HPDE6-E6E7 (cell line): Measurements from ENCODE around the gene LIPG.
"Not testable (repeated sequence)": the region's sequence is repeated elsewhere in the genome, so short reads cannot be mapped to it uniquely, and the experiment has no call there.

Experiments
- DNase-seq: peaks from one replicate; pipeline ENCODE4 v3.0.0; 2011; ENCODE audit warnings: missing footprints; ENCODE audit errors: extremely low spot score

LIPG gene

DNA sequence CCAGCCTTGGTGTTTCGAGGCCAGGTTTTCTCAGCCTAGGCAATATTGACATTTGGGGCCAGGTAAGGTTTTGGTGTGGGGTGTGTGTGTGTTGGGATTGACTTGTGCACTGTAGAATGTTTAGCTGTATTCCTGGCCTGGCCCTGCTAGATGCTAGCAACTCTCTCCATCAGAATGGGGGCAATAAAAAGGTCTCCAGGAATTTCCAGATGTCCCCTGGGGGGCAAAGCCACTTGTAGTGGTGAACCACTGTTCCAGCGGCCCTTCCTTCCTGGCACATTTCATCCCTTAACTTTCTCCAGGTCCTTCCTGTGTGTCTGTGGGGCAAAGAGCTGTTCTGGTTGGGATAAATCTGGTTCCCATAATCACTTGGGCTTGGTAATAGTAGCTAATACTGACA, 12.0 kb downstream of the LIPG start:
- DNase-seq: no peak

DNA sequence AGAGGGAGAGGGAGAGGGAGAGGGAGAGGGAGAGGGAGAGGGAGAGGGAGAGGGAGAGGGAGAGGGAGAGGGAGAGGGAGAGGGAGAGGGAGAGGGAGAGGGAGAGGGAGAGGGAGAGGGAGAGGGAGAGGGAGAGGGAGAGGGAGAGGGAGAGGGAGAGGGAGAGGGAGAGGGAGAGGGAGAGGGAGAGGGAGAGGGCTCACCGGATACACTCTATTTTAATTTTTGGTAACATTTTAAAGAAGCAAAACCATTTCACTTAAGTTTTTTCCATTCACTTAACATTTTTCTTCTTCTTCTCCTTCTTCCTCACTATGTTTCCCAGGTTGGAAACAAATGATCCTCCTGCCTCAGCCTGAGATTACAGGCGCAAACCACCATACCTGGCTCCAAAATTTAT, 17.2 kb downstream of the LIPG start:
- DNase-seq: not testable (repeated sequence)

DNA sequence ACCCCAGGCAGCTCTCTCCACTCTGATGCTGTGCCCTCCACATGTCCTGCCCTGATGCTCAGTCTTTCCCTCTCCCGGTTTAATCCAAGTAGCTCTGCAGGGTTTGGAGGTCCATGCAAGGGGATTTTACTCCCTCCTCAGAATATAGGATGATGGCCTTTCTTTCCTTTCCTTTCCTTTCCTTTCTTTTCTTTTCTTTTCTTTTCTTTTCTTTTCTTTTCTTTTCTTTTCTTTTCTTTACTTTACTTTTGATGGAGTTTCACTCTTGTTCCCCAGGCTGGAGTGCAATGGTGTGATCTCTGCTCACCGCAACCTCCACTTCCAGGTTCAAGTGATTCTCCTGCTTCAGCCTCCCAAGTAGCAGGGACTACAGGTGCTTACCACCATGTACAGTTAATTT, 17.7 kb downstream of the LIPG start:
- not testable (repeated sequence) for DNase-seq

DNA sequence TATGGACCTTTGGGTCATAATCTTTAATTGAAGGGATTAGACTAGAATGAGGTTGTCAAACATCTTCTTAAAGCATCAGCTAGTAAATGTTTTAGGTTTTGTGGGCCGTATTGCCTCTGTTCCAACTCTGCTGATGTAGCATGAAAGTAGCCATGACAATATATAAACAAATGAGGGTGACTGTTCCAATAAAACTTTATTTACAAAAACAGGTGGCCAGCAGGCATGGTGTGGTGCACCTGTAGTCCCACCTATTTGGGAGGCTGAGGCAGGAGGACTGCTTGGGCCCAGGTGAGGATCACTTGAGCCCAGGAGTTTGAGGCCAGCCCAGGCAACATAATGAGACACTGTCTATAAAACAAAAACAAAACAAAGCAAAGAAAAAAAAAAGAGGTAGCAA, 18.4 kb downstream of the LIPG start:
- no peak for DNase-seq

DNA sequence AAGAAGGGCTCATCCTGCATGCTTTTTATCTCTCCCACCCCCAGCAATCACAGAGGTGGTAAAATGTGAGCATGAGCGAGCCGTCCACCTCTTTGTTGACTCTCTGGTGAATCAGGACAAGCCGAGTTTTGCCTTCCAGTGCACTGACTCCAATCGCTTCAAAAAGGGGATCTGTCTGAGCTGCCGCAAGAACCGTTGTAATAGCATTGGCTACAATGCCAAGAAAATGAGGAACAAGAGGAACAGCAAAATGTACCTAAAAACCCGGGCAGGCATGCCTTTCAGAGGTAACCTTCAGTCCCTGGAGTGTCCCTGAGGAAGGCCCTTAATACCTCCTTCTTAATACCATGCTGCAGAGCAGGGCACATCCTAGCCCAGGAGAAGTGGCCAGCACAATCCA, 19.5 kb downstream of the LIPG start:
- DNase-seq: no peak

DNA sequence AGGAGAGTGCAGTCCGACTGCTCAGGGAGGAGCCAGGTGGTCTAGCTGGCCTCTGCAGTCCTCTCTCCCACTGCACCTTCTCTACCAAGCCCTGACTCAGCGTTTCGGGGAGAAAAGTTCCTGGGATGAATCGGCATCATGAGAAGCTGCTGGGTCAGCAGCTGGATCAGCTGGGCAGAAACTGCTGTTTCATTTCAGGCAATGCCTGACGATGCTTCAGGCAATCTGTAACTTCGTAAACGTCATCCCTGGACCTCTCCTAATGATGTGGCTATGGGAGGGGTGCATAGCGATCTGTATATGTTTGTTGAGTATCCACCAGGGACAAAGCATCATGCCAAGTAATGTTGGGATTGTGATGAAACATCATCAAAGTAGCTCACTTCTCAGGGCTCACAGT, 20.7 kb downstream of the LIPG start:
- no peak for DNase-seq

DNA sequence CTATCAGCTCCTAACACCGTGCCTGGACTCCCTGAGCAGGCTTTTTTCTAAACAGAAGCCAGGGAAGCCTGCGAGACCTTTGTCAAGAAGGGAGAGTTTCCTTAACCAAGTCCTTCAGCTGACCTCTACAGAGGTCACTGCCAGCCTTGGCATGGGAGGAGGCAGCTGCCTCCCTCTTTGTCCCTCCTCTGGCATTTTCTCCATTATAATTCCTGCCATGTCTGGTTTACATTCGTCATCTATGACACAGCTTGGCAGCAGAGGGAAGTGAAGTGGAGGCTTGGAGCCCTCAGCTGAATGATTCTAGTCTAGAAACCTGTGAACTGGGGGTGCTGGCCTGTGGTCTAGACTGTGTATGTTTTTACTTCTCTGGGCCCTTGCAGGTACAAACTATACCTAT, 22.5 kb downstream of the LIPG start:
- DNase-seq: no peak

DNA sequence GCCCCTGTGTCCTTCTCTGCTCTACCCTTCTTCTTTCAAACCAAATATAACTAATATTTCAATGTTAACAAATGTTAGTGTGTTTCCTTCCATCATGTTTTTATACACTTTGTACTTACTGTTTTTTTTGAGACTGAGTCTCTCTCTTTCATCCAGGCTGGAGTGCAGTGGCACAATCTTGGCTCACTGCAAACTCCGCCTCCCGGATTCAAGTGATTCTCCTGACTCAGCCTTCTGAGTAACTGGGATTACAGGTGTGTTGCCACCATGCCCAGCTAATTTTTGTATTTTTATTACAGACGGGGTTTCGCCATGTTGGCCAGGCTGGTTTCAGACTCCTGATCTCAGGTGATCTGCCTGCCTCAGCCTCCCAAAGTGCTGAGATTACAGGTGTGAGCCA, 23.1 kb downstream of the LIPG start:
- not testable (repeated sequence) for DNase-seq

DNA sequence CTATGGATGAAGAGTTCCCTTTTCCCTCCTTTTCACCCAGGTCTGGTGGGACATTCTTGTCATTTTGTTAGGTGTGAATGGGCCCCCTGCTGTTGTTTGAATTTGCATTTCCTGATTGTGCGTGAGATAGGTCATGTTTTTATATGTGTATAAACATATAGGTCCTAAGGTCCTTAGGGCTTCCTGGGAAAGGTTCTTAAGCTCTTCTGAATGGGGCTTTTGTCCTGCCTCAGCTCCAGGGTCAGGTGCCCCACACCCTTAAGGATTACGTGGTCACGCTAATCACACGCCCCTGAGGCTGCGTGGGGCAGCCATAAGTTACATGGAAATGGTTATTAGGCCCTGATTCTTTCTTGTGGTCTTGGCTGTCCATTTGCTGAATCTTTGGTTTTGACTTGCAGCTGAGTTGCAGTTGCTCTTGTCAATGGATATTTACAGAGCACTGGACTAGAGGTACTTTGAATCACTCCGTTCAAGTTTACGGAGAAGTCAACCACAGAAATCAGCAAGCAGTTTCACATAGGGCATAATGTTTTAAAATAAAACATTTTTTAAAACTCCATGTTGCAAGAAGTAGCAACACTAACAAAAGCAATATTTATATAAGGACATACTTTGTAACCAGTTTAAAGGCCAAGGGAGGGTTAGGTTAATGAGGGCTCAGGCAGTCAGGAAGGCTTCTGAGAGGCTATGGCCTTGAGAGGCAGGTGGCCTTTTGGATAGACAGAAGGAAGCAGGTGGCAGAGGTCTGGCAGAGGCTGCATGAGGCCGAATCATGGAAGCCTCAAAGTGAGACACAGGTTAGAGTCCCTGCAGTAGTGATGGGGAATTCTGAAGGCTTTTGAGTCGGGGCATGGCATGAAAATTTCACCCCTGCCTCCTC, 24.2 kb downstream of the LIPG start:
- no peak for DNase-seq

DNA sequence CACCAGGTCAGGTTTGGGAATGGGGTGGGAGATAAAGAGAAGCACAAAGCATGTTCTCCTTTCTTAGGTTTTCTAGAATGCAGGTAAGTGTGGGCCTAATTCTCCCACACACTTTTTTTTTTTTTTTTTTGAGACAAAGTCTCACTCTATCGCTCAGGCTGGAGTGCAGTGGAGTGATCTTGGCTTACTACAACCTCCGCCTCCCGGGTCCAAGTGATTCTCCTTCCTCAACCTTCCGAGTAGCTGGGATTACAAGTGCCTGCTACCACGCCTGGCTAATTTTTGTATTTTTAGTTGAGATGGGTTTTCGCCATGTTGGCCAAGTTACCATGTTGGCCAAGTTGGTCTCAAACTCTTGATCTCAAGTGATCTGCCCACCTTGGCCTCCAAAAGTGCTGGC, 26.3 kb downstream of the LIPG start:
- no peak for DNase-seq

DNA sequence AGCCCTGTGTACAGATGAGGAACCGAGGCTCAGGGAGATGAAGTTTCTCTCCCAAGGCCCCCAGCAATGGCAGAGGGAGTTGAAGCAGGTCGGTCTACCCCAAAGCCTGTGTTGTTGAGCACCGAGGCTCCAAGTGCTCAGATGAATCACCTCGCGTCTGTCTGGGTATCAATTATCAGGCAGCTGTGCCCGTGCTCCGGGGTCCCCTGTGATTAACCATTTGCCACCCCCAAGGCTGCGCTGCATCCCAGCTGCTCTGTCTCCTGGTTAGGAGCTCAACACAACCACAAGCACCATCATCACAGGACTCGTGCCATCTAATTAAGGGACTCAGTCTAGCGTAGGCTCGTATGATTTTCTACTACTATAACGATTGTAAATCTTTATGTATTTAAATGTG, 27.1 kb downstream of the LIPG start:
- DNase-seq: no peak

DNA sequence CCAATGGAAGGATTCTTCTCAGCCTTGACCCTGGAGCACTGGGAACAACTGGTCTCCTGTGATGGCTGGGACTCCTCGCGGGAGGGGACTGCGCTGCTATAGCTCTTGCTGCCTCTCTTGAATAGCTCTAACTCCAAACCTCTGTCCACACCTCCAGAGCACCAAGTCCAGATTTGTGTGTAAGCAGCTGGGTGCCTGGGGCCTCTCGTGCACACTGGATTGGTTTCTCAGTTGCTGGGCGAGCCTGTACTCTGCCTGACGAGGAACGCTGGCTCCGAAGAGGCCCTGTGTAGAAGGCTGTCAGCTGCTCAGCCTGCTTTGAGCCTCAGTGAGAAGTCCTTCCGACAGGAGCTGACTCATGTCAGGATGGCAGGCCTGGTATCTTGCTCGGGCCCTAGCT, 28.8 kb downstream of the LIPG start:
- DNase-seq: no peak

DNA sequence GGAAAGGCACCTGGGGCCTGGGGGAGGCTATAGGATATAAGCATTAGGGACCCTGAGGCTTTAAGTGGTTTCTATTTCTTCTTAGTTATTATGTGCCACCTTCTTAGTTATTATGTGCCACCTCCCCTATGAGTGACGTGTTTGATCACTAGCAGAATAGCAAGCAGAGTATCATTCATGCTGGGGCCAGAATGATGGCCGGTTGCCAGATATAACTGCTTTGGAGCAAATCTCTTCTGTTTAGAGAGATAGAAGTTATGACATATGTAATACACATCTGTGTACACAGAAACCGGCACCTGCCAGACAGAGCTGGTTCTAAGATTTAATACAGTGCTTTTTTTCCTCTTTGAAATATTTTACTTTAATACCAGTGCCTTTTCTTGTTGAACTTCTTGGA, 29.4 kb downstream of the LIPG start:
- no peak for DNase-seq

DNA sequence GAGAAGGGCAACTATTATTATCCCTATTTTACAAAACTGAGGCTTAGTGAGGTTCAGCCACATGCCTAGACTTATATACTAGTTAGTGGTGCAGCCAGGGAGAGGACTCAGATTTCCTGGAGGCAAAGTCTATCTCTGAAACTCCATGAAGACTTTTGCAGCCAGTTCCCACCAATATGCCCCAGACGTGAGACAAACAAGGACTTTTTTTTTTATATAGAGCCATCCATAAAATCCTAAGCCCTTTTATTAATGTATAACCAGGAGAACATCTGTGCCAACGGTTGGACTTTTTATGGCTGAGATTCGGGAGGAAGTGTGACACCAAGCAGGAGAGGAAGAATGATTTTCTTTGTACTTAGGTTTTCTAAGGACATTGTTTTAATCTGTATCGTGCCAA, 29.9 kb downstream of the LIPG start:
- no peak for DNase-seq

DNA sequence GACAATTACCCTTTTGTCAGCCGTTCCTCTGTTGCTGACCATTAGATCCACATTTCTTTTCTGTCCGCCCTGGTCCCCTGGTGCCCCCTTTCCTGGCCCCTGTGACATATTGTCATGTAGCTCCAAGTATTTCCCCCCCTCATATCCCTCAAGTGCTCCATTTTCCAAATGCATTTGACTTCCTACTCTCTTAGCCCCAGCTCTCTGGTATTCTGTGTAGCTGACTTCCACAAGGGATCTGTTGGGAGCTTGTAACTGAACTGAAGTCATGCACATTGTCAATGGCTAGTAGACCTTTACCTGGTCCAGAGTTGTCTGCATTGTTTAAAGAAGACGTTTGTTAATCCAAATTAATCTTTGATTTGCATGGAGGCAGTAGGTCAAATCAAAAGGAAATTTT, 34.8 kb downstream of the LIPG start:
- no peak for DNase-seq

DNA sequence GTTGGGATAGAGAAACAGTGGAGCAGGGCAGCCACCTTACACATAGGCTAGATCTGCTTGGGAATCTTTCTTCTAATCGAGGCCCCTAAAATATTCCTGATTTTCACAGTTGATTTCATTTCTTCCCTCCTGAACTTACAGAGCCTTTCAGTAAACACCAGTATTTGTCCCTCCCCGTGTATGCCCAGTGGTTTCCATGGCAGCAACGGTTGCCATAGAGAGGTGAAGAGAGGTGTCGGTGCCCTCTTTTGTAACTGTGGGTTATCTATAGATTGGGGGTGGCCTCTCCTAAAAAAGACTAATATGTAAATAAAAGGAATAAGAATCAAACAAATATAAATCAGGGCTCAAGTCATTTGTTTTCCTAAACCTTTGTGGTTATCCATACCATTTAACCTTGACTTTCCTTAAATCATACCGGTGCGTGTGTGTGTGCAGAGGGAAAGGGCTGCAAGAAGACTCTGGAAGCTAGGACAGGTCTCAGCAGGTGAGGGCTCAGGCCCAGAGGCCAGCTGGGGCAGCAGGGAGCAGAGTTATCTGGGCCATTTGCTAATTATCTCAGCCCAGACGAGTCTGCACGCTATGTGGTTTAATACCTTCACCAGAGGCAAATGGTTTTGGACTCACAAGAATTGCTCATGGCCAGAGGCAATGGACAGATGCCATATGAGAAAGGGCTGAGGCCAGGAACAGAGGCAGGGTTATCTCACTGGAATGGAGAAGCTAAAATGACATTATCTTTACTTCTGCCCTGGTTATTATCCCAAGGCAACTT, 35.5 kb downstream of the LIPG start:
- DNase-seq: peak; percentile 25

DNA sequence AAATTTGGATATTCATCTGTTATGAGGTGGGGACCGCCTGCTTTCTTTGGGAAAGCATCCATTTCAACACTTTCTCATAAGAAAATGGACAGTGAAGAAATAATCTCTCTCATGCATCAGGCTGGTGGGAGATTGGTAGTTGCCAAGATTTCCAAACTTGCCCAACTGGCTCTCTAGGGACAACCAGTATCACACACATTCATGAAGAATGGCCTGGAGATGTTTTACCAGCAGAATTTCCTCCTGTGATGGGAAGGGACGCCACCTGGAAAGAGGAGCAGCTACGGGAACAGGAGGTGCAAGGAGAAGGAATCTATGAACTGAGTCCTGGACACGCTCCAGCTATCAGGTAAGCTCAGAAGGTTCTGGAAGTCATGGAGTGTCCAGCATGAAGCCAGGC, 39.4 kb downstream of the LIPG start:
- DNase-seq: no peak

DNA sequence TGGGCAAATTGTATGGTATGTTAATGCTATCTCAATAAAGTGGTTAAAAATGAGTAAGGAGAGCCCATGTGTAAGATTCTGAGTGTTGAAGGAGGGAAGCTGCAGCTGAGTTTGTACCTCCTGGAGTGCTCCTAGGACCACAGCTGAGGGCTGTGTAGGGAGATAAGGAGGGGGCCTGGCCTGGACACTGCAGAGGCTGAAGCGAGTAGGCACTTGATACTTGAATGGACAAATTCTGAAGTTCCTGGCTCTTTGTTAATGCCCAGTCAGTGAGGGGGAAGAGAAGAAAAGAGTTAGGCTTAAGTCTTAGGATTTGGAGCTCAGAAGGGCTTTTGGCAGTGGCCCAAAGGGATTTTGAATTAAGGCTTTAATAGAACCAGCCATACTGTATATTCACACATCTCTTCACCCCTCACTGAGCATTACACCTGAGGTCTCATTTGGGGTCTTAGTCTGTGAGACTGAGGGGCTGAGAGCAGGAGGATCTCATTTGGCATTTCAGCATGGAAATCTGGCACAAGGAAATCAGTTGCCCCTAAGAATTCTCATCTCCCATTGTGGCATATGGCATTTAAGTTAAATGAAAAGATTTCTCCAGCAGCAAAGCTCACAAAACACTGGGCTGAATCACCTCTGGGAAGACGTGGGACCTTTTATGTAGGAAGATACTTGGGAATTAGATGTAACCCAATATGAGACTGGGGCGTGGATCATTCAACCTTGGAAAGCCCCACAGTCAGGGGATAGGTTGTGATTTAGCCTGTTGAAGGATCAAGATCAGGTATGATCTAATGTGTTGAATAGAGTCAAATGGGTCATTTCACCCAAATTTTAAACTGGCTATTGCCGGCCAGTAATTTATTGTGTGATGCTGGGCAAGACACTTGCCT, 46.8 kb downstream of the LIPG start:
- no peak for DNase-seq

DNA sequence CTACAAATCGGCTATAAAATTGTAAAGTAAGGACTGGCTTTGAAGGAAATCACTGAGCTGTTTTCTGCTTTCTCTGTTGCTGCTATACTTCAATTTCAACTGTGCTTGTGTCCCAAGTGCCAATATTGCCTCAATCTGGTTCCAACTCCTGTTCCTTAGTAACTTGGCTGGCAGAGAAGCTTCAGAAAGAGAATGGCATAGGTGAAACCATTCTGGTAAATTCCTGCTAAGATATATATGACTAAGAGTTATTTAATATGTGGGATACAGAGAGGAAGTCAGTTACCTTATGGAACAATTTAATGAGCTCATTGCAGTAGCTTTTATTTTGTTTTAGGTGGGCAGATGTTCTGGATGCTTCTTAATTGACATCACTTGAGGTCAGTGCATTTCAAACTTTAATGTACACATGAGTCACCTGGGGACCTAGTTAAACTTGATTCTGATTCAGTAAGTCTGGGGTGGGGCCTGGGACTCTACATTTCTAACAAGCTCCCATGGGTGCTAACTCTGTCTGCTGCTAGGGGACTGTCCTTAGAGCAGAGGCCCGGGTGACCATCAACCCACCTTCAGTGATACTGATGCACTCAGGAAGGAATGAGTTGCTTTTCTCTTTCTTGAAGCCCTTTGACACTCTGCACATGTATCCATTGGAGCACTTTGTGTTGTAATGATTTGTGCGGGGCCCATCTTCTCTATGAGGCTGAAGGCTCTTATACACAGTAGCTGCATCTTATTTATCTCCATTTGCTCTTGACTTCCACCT, 47.6 kb downstream of the LIPG start:
- DNase-seq: peak; percentile 53

DNA sequence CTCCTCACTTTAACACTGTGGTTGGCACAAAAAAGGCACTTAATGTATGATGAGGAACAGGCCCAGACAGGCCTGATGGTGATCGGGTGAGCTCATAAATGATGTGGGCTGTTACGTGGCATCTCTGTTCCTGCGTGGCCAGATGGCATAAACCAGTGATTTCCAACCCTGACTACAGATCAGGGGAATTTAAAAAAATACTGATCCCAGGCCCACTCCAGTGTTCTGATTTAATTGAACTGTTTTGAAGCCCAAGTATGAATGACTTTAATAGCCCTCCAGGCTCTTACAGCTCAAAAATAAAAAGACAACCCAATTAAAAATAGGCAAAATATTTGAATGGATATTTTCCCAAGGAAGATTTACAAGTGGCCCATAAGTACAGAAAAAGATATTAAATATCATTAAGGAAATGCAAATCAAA, 48.2 kb downstream of the LIPG start:
- DNase-seq: peak; percentile 64

DNA sequence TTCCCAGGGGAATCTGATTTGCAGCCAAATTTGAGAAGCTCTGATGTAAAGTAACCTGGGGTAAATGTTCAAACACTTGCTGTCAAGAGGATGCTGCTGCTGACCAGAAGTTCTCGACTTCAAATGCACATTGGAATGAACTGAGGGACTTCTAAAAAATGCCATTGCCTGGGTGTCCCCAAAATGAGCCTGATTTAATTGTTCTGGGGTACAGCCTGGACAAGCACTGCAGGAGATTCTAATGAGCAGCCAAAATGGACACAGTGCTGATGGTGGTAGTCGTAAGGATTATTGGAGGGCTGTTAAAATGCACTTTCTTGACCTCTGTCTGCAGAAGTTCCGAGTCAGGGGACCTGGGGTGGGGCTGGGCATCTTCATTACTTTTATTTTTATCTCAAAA, 49.5 kb downstream of the LIPG start:
- no peak for DNase-seq
